ENCODE measurements around the gene BPIFA2.
"Not testable (repeated sequence)": the region's sequence is repeated elsewhere in the genome, so short reads cannot be mapped to it uniquely, and the experiment has no call there.

The BPIFA2 gene

GRCh38 chr20:33160681-33161080 lies 7.3 kb upstream of the BPIFA2 start:
- DNase-seq (ENCODE audit: low read depth in 2 of 2) = no peak

GRCh38 chr20:33162313-33162712 lies 5.6 kb upstream of the BPIFA2 start:
- no peak for DNase-seq (ENCODE audit: low read depth in 2 of 2)

GRCh38 chr20:33162753-33163152 lies 5.2 kb upstream of the BPIFA2 start:
- DNase-seq (ENCODE audit: low read depth in 2 of 2) = no peak

- no peak for DNase-seq (ENCODE audit: low read depth in 2 of 2)
Observed at GRCh38 chr20:33163856-33164762, 3.9 kb upstream of the BPIFA2 start.

GRCh38 chr20:33164763-33165095 lies 3.2 kb upstream of the BPIFA2 start:
- no peak for DNase-seq (ENCODE audit: low read depth in 2 of 2)

- no peak for DNase-seq (ENCODE audit: low read depth in 2 of 2)
Observed at GRCh38 chr20:33165416-33166055, 2.4 kb upstream of the BPIFA2 start.

GRCh38 chr20:33166533-33167113 lies 1.3 kb upstream of the BPIFA2 start:
- no peak for DNase-seq (ENCODE audit: low read depth in 2 of 2)

GRCh38 chr20:33169176-33169794 lies 1.3 kb downstream of the BPIFA2 start:
- no peak for DNase-seq (ENCODE audit: low read depth in 2 of 2)

GRCh38 chr20:33172781-33173180 lies 4.8 kb downstream of the BPIFA2 start:
- DNase-seq (ENCODE audit: low read depth in 2 of 2) = no peak

- DNase-seq (ENCODE audit: low read depth in 2 of 2) = no peak
Observed at GRCh38 chr20:33175123-33175522, 7.2 kb downstream of the BPIFA2 start.

- DNase-seq (ENCODE audit: low read depth in 2 of 2) = no peak
Observed at GRCh38 chr20:33176101-33176500, 8.1 kb downstream of the BPIFA2 start.

- DNase-seq (ENCODE audit: low read depth in 2 of 2) = no peak
Observed at GRCh38 chr20:33177866-33178265, 9.9 kb downstream of the BPIFA2 start.

GRCh38 chr20:33178726-33179125 lies 10.8 kb downstream of the BPIFA2 start:
- no peak for DNase-seq (ENCODE audit: low read depth in 2 of 2)

- DNase-seq (ENCODE audit: low read depth in 2 of 2) = no peak
Observed at GRCh38 chr20:33180169-33180568, 12.2 kb downstream of the BPIFA2 start.

- no peak for DNase-seq (ENCODE audit: low read depth in 2 of 2)
Observed at GRCh38 chr20:33181482-33182093, 13.6 kb downstream of the BPIFA2 start.

GRCh38 chr20:33183312-33183711 lies 15.4 kb downstream of the BPIFA2 start:
- DNase-seq (ENCODE audit: low read depth in 2 of 2) = no peak

- not testable (repeated sequence) for DNase-seq (ENCODE audit: low read depth in 2 of 2)
Observed at GRCh38 chr20:33185031-33185590, 17.2 kb downstream of the BPIFA2 start.

GRCh38 chr20:33187491-33187890 lies 19.5 kb downstream of the BPIFA2 start:
- DNase-seq (ENCODE audit: low read depth in 2 of 2) = no peak

- DNase-seq (ENCODE audit: low read depth in 2 of 2) = no peak
Observed at GRCh38 chr20:33188421-33188820, 20.5 kb downstream of the BPIFA2 start.

- DNase-seq (ENCODE audit: low read depth in 2 of 2) = no peak
Observed at GRCh38 chr20:33191484-33191883, 23.5 kb downstream of the BPIFA2 start.

GRCh38 chr20:33191955-33192354 lies 24.0 kb downstream of the BPIFA2 start:
- no peak for DNase-seq (ENCODE audit: low read depth in 2 of 2)
